ENCODE measurements around the gene SH3BP2.

The SH3BP2 gene

GRCh38 chr4:2836391-2836859 lies 43.5 kb downstream of the SH3BP2 start:
- peaks cover 27% of the 10 kb centered on the region for H3K36me3 ChIP-seq (ENCODE audit: low read depth)
- H3K27me3 ChIP-seq (ENCODE audit: insufficient read depth, poor library complexity, severe bottlenecking) = no peaks in the 10 kb centered on the region
- no peak for TF ChIP-seq CTCF (IDR thresholded peaks at IDR 0.05; ENCODE audit: poor library complexity, severe bottlenecking)
- H3K9me3 ChIP-seq (ENCODE audit: severe bottlenecking) = no peaks in the 10 kb centered on the region
- H3K4me3 ChIP-seq (ENCODE audit: severe bottlenecking) = no peak overlapping the region
- H3K27ac ChIP-seq (ENCODE audit: poor library complexity, severe bottlenecking) = no peak overlapping the region
- no peaks in the 10 kb centered on the region for H3K4me1 ChIP-seq (ENCODE audit: insufficient read depth, poor library complexity, severe bottlenecking)
- ATAC-seq (ENCODE audit: low read depth) (no peak), DNase-seq (ENCODE audit: low spot score) (no peak)

DNA sequence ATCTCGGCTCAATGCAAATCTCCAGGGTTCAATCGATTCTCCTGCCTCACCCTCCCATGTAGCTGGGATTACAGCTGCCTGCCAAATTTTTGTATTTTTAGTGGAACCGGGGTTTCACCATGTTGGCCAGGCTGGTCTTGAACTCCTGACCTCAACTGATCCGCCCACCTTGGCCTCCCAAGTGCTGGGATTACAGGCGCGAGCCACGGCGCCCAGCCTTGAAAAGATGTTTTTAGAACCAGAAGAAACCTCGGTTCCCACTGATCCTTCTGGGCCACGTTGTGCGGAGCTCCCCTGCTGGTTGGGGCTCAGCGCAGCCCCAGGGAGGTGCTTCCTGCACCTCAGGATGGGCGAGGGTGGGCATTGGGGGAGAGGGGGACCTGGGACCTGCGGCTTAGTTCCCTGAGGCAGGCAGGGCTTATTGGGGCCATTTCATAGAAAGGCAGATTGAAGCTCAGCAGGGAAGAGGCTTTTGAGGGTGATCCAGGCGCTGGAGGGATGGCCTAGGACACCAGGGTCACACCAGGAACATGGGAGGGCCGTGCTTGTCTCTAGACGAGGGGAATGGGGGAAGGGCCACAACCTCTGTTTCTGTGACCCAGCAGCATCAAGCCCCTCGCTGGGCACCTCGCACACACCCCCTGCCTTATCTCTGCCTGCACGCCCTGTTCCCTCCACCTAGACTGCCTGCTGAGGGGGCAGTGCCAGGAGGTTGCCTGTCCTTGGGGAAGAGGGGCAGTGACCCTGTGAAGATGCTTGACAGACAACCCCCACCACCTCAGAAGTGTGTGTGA lies 44.4 kb downstream of the SH3BP2 start:
- H3K4me1 ChIP-seq (ENCODE audit: insufficient read depth, poor library complexity, severe bottlenecking) = no peaks in the 10 kb centered on the region
- TF ChIP-seq CTCF (IDR thresholded peaks at IDR 0.05; ENCODE audit: poor library complexity, severe bottlenecking) = no peak
- H3K27ac ChIP-seq (ENCODE audit: poor library complexity, severe bottlenecking) = no peak overlapping the region
- H3K27me3 ChIP-seq (ENCODE audit: insufficient read depth, poor library complexity, severe bottlenecking) = no peaks in the 10 kb centered on the region
- H3K36me3 ChIP-seq (ENCODE audit: low read depth) = peaks cover 20% of the 10 kb centered on the region; the same call in 1 of the 2 replicates
- H3K9me3 ChIP-seq (ENCODE audit: severe bottlenecking) = no peaks in the 10 kb centered on the region
- DNase-seq (ENCODE audit: low spot score) (no peak), ATAC-seq (ENCODE audit: low read depth) (no peak)
- no peak overlapping the region for H3K4me3 ChIP-seq (ENCODE audit: severe bottlenecking)

GRCh38 chr4:2837904-2838496 lies 45.1 kb downstream of the SH3BP2 start:
- H3K27ac ChIP-seq (ENCODE audit: poor library complexity, severe bottlenecking) = no peak overlapping the region

GRCh38 chr4:2839060-2839459 lies 46.2 kb downstream of the SH3BP2 start:
- Histone ChIP-seq H3K9me3 (ENCODE audit: severe bottlenecking) (no peaks in the 10 kb centered on the region), H3K36me3 (ENCODE audit: low read depth) (peaks cover 5% of the 10 kb centered on the region; the same call in 1 of the 2 replicates), H3K27ac (ENCODE audit: poor library complexity, severe bottlenecking) (no peak overlapping the region), H3K4me3 (ENCODE audit: severe bottlenecking) (no peak overlapping the region), H3K27me3 (ENCODE audit: insufficient read depth, poor library complexity, severe bottlenecking) (no peaks in the 10 kb centered on the region), H3K4me1 (ENCODE audit: insufficient read depth, poor library complexity, severe bottlenecking) (no peaks in the 10 kb centered on the region)
- ATAC-seq (ENCODE audit: low read depth) = no peak
- no peak for TF ChIP-seq CTCF (IDR thresholded peaks at IDR 0.05; ENCODE audit: poor library complexity, severe bottlenecking)
- no peak for DNase-seq (ENCODE audit: low spot score)

More at GRCh38 chr4:2837904-2838496, 45.1 kb downstream of the SH3BP2 start:
- Histone ChIP-seq H3K4me1 (ENCODE audit: insufficient read depth, poor library complexity, severe bottlenecking) (no peaks in the 10 kb centered on the region), H3K36me3 (ENCODE audit: low read depth) (peaks cover 15% of the 10 kb centered on the region; the same call in 1 of the 2 replicates), H3K9me3 (ENCODE audit: severe bottlenecking) (no peaks in the 10 kb centered on the region), H3K4me3 (ENCODE audit: severe bottlenecking) (no peak overlapping the region), H3K27me3 (ENCODE audit: insufficient read depth, poor library complexity, severe bottlenecking) (no peaks in the 10 kb centered on the region)
- ATAC-seq (ENCODE audit: low read depth) (no peak), DNase-seq (ENCODE audit: low spot score) (no peak)
- TF ChIP-seq CTCF (IDR thresholded peaks at IDR 0.05; ENCODE audit: poor library complexity, severe bottlenecking) = no peak
